ENCODE data around the gene NRSN2. TPM values are rescaled to one million over a fixed set of nuclear protein-coding genes. Genes with fewer than 3 reads are reported as not detected.

Gene NRSN2
- total and polyA plus RNA-seq, 2 donors (not counting 3 experiments of a cell fraction or from before 2014, with no cell fraction given): 36.9 to 64.1 TPM

- dilution Hi-C loops (cut with MboI; ENCODE audit: extremely low pct_ligation_motif_present, low sequenced_read_pairs) (no loop called here), intact Hi-C loops (cut with micrococcal nuclease) (loop anchor here (1.0 kb wide), 4 partner anchors 33 to 121 kb away; partner anchors contain the start of gene ZCCHC3)
- DNase-seq (ENCODE audit: low read depth, low spot score) (peak; percentile 65), FAIRE-seq (peak; percentile 92)
- Histone ChIP-seq H3K9me3 (replicated peaks; ENCODE audit: control insufficient read depth, insufficient read depth, low read length) (no peaks in the 10 kb centered on the region), H3K27me3 (ENCODE audit: control insufficient read depth in 2 of 2, insufficient read depth in 2 of 2, low read length in 2 of 2) (no peaks in the 10 kb centered on the region), H3K9ac (replicated peaks; ENCODE audit: extremely low read depth, insufficient read depth, low read length) (no peak overlapping the region), H3K79me2 (ENCODE audit: control insufficient read depth, insufficient read depth, low read length) (peaks cover 15% of the 10 kb centered on the region), H3K4me1 (ENCODE audit: control insufficient read depth, extremely low read depth, insufficient read depth, low read length) (peaks cover 16% of the 10 kb centered on the region), H2AFZ (ENCODE audit: low read depth, low read length) (no peak overlapping the region), H3K9me1 (replicated peaks; ENCODE audit: control insufficient read depth, extremely low read depth, insufficient read depth, low read length) (no peaks in the 10 kb centered on the region), H4K20me1 (replicated peaks; ENCODE audit: control insufficient read depth, extremely low read depth, insufficient read depth, low read length) (no peaks in the 10 kb centered on the region), H3K36me3 (ENCODE audit: control insufficient read depth in 2 of 2, extremely low read depth in 1 of 2, insufficient read depth in 2 of 2, low read length in 2 of 2) (no peaks in the 10 kb centered on the region), H3K4me2 (ENCODE audit: insufficient read depth, low read length) (no peak overlapping the region), H3K4me3 (replicated peaks in 1 of 3; ENCODE audit: insufficient read depth in 1 of 3, low read depth in 1 of 3, low read length in 3 of 3) (no peak overlapping the region), H3K27ac (ENCODE audit: insufficient read depth, low read depth, low read length) (no peak overlapping the region)
- BruUV-seq (replicated peaks): no TSS peak
- CTCF ChIA-PET: interaction anchor here (0.5 to 4.6 kb wide), 32 partner anchors 9 to 315 kb away, joined by 3 to 66 read pairs (median 6); partner anchors contain the start of genes DEFB132, NRSN2 and ZCCHC3
- POLR2A ChIA-PET: interaction anchor here (2.0 kb wide), 1 partner anchor 15 kb away, joined by 4 read pairs; no protein-coding TSS in a partner anchor
- TF ChIP-seq CTCF (IDR thresholded peaks at IDR 0.05; ENCODE audit: extremely low read depth in 1 of 2, insufficient read depth in 1 of 2, low read depth in 1 of 2, low read length in 2 of 2): peak; percentile 84 to 97
- TF ChIP-seq POLR2A (IDR thresholded peaks at IDR 0.05; ENCODE audit: low read depth, low read length): no peak
Measured at GRCh38 chr20:330233-331149, 16.4 kb upstream of the NRSN2 start.

- Histone ChIP-seq H3K9me3 (replicated peaks; ENCODE audit: control insufficient read depth, insufficient read depth, low read length) (no peaks in the 10 kb centered on the region), H3K27ac (ENCODE audit: insufficient read depth, low read depth, low read length) (no peak overlapping the region), H3K36me3 (ENCODE audit: control insufficient read depth in 2 of 2, extremely low read depth in 1 of 2, insufficient read depth in 2 of 2, low read length in 2 of 2) (no peaks in the 10 kb centered on the region), H3K4me3 (replicated peaks in 1 of 3; ENCODE audit: insufficient read depth in 1 of 3, low read depth in 1 of 3, low read length in 3 of 3) (no peak overlapping the region), H3K4me2 (ENCODE audit: insufficient read depth, low read length) (no peak overlapping the region), H2AFZ (ENCODE audit: low read depth, low read length) (no peak overlapping the region), H3K9me1 (replicated peaks; ENCODE audit: control insufficient read depth, extremely low read depth, insufficient read depth, low read length) (no peaks in the 10 kb centered on the region), H3K27me3 (ENCODE audit: control insufficient read depth in 2 of 2, insufficient read depth in 2 of 2, low read length in 2 of 2) (no peaks in the 10 kb centered on the region), H4K20me1 (replicated peaks; ENCODE audit: control insufficient read depth, extremely low read depth, insufficient read depth, low read length) (no peaks in the 10 kb centered on the region), H3K79me2 (ENCODE audit: control insufficient read depth, insufficient read depth, low read length) (no peaks in the 10 kb centered on the region), H3K4me1 (ENCODE audit: control insufficient read depth, extremely low read depth, insufficient read depth, low read length) (no peaks in the 10 kb centered on the region), H3K9ac (replicated peaks; ENCODE audit: extremely low read depth, insufficient read depth, low read length) (no peak overlapping the region)
- ChIA-PET CTCF (interaction anchor here (2.1 kb wide), 1 partner anchor 97 kb away, joined by 5 read pairs; no protein-coding TSS in a partner anchor), POLR2A (no interaction called here)
- no peak for DNase-seq (ENCODE audit: low read depth, low spot score)
- no peak for FAIRE-seq
- dilution Hi-C loops (cut with MboI; ENCODE audit: extremely low pct_ligation_motif_present, low sequenced_read_pairs) (no loop called here), intact Hi-C loops (cut with micrococcal nuclease) (no loop called here)
- BruUV-seq (replicated peaks): no TSS peak
- TF ChIP-seq GATA2 (IDR thresholded peaks at IDR 0.05; ENCODE audit: insufficient read depth, insufficient read length, low read depth, low read length) (no peak), EZH2 (IDR thresholded peaks at IDR 0.05; ENCODE audit: borderline replicate concordance, low read depth, low read length, severe bottlenecking) (no peak), MAX (IDR thresholded peaks at IDR 0.05; ENCODE audit: insufficient read depth, insufficient read length) (no peak), MYC (IDR thresholded peaks at IDR 0.05; ENCODE audit: low read depth, low read length) (no peak), JUN (IDR thresholded peaks at IDR 0.05; ENCODE audit: borderline replicate concordance, insufficient read depth, insufficient read length, low read depth) (no peak), FOS (IDR thresholded peaks at IDR 0.05; ENCODE audit: borderline replicate concordance, insufficient read depth, low read length) (no peak)
Measured at GRCh38 chr20:334578-334977, 12.3 kb upstream of the NRSN2 start.
